DND-41 (cell line): ENCODE measurements around the gene CUL3.

ENCODE experiments used
- ATAC-seq: fragments of 200-7000 bp; cut with Tn5 transposase; 3 replicates; pipeline ENCODE4 v1.9.1; 2021; ENCODE audit warnings: low read depth; ENCODE audit not compliant: insufficient read depth
- DNase-seq: peaks from one replicate; pipeline ENCODE4 v3.0.0-alpha.2; 2020
- H2AFZ ChIP-seq: 2 replicates; pipeline ENCODE4 v1.6.0; 2012; ENCODE audit warnings: low read depth, low read length
- H3K27ac ChIP-seq: 2 replicates; pipeline ENCODE4 v1.5.1; 2012; ENCODE audit warnings: low read length, inconsistent platforms
- H3K27me3 ChIP-seq: fragments of 200-600 bp; sonication (generic); 2 replicates; pipeline ENCODE4 v1.6.0; 2012; ENCODE audit warnings: low read length, mild to moderate bottlenecking, inconsistent platforms; ENCODE audit not compliant: insufficient read depth, poor library complexity
- H3K36me3 ChIP-seq: 2 replicates; pipeline ENCODE4 v1.5.1; 2012; ENCODE audit warnings: low read length, inconsistent platforms; ENCODE audit not compliant: insufficient read depth
- H3K4me1 ChIP-seq: 2 replicates; pipeline ENCODE4 v1.5.1; 2012; ENCODE audit warnings: mild to moderate bottlenecking, low read length; ENCODE audit not compliant: insufficient read depth
- H3K4me2 ChIP-seq: 2 replicates; pipeline ENCODE4 v1.6.0; 2012; ENCODE audit warnings: mild to moderate bottlenecking, moderate library complexity, low read length, inconsistent platforms; ENCODE audit not compliant: insufficient read depth
- H3K4me3 ChIP-seq, 2 experiments: fragments of 200-600 bp in 1 of 2; shearing (Covaris generic) in 1 of 2; 2 replicates each; pipeline ENCODE4 v1.5.1; 2012 to 2016; ENCODE audit warnings: inconsistent platforms in 2 of 2, low read length in 2 of 2, mild to moderate bottlenecking in 2 of 2, low read depth in 1 of 2, moderate library complexity in 1 of 2
- H3K79me2 ChIP-seq: 2 replicates; pipeline ENCODE4 v1.6.0; 2012; ENCODE audit warnings: low read length, inconsistent platforms; ENCODE audit not compliant: insufficient read depth
- H3K9ac ChIP-seq: 2 replicates; pipeline ENCODE4 v1.6.0; 2012; ENCODE audit warnings: low read depth, mild to moderate bottlenecking, inconsistent platforms, low read length, moderate library complexity
- H3K9me3 ChIP-seq: 2 replicates; pipeline ENCODE4 v1.5.1; 2012; ENCODE audit warnings: low read length, moderate library complexity, mild to moderate bottlenecking, inconsistent platforms; ENCODE audit not compliant: insufficient read depth, severe bottlenecking
- H4K20me1 ChIP-seq: 2 replicates; pipeline ENCODE4 v1.6.0; 2012; ENCODE audit warnings: low read length; ENCODE audit not compliant: insufficient read depth
- CTCF ChIP-seq: IDR thresholded peaks from 2 replicates; pipeline ENCODE4 v1.5.1; 2012; ENCODE audit warnings: borderline replicate concordance, low read length, moderate library complexity, mild to moderate bottlenecking; ENCODE audit not compliant: poor library complexity, severe bottlenecking; ENCODE audit errors: extremely low read depth
- EZH2 ChIP-seq: IDR thresholded peaks from 3 replicates; pipeline ENCODE4 v1.6.1; 2012; ENCODE audit warnings: borderline replicate concordance, low read depth, mild to moderate bottlenecking, moderate library complexity, low read length, inconsistent platforms; ENCODE audit not compliant: severe bottlenecking

Gene CUL3

GRCh38 chr2:224626735-224627134 lies 41.6 kb upstream of the CUL3 start:
- TF ChIP-seq EZH2 (no peak), CTCF (no peak)
- no peaks in the 10 kb centered on the region for H3K4me1 ChIP-seq
- no peaks in the 10 kb centered on the region for H3K36me3 ChIP-seq
- no peaks in the 10 kb centered on the region for H4K20me1 ChIP-seq
- H2AFZ ChIP-seq, result no peak overlapping the region
- H3K79me2 ChIP-seq, result no peaks in the 10 kb centered on the region
- H3K4me2 ChIP-seq, result no peak overlapping the region
- H3K27me3 ChIP-seq, result no peaks in the 10 kb centered on the region
- H3K9me3 ChIP-seq, result no peaks in the 10 kb centered on the region
- DNase-seq (no peak), ATAC-seq (no peak)
- no peak overlapping the region for H3K9ac ChIP-seq
- no peak overlapping the region for H3K27ac ChIP-seq
- no peak overlapping the region for H3K4me3 ChIP-seq

- no peak overlapping the region for H2AFZ ChIP-seq
- no peak overlapping the region for H3K27ac ChIP-seq
- DNase-seq, result no peak
- ATAC-seq, result no peak
- no peak overlapping the region for H3K9ac ChIP-seq
- no peaks in the 10 kb centered on the region for H3K79me2 ChIP-seq
- no peaks in the 10 kb centered on the region for H3K4me1 ChIP-seq
- H3K36me3 ChIP-seq, result no peaks in the 10 kb centered on the region
- no peaks in the 10 kb centered on the region for H3K9me3 ChIP-seq
- H4K20me1 ChIP-seq, result no peaks in the 10 kb centered on the region
- H3K27me3 ChIP-seq, result peaks cover 3% of the 10 kb centered on the region
- no peak overlapping the region for H3K4me3 ChIP-seq
- TF ChIP-seq CTCF, result no peak
- TF ChIP-seq EZH2, result no peak
- no peak overlapping the region for H3K4me2 ChIP-seq
These were observed 28.6 kb upstream of the CUL3 start for GRCh38 chr2:224613543-224614286.

- Histone ChIP-seq H3K27ac (no peak overlapping the region), H3K9ac (no peak overlapping the region), H4K20me1 (no peaks in the 10 kb centered on the region), H3K27me3 (peaks cover 5% of the 10 kb centered on the region), H3K4me3 (no peak overlapping the region), H3K9me3 (no peaks in the 10 kb centered on the region), H3K79me2 (no peaks in the 10 kb centered on the region), H3K36me3 (no peaks in the 10 kb centered on the region), H3K4me2 (no peak overlapping the region), H2AFZ (no peak overlapping the region), H3K4me1 (no peaks in the 10 kb centered on the region)
- no peak for TF ChIP-seq EZH2
- TF ChIP-seq CTCF, result no peak
- no peak for DNase-seq
- ATAC-seq, result no peak
These were observed 27.4 kb upstream of the CUL3 start for GRCh38 chr2:224612578-224612977.
